Measurements from ENCODE around the gene GRAPL. TPM values are rescaled to one million over a fixed set of nuclear protein-coding genes. Genes with fewer than 3 reads are reported as not detected.

GRAPL gene
- total RNA-seq, 1 donor from 2014 or later: not detected

Other genes starting within 250 kb of the GRAPL start
- gene SLC5A10, start 175.4 kb upstream of the GRAPL start, total RNA-seq (ENCODE audit: unreplicated experiment): not detected
- gene FAM83G, start 122.8 kb upstream of the GRAPL start, total RNA-seq (ENCODE audit: unreplicated experiment): 2.0 TPM
- gene GRAP, start 80.6 kb upstream of the GRAPL start, total RNA-seq (ENCODE audit: unreplicated experiment): 0.64 TPM
- gene EPN2, start 109.8 kb downstream of the GRAPL start, total RNA-seq (ENCODE audit: unreplicated experiment): 45.2 TPM
- gene B9D1, start 235.1 kb downstream of the GRAPL start, total RNA-seq (ENCODE audit: unreplicated experiment): 7.8 TPM